T-helper 17 cell (primary cell): ENCODE results near the gene HLA-DOB. TPM values are rescaled to one million over a fixed set of nuclear protein-coding genes. Genes with fewer than 3 reads are reported as not detected.

ENCODE experiments used
- ATAC-seq: fragments of 150-1000 bp; cut with Tn5 transposase; 2 replicates; pipeline ENCODE4 v1.10.0; 2021; ENCODE audit warnings: mild to moderate bottlenecking, moderate library complexity
- DNase-seq, 3 donors: peaks; one replicate each; pipeline versions ENCODE4 v3.0.0 to v3.0.0-alpha.2; 2020 to 2021
- H3K9me3 ChIP-seq: one replicate; pipeline ENCODE4 v1.7.0; 2013; ENCODE audit warnings: low read length, mild to moderate bottlenecking; ENCODE audit not compliant: control insufficient read depth, poor library complexity, severe bottlenecking
- H3K27ac Mint-ChIP-seq: one replicate; pipeline ENCODE4 v1.8.0; 2022; ENCODE audit warnings: mild to moderate bottlenecking, moderate library complexity, mixed read lengths
- H3K27me3 Mint-ChIP-seq: one replicate; pipeline ENCODE4 v1.8.0; 2022; ENCODE audit warnings: mixed read lengths
- H3K36me3 Mint-ChIP-seq: one replicate; pipeline ENCODE4 v1.8.0; 2022; ENCODE audit warnings: low read depth, mixed read lengths
- H3K4me1 Mint-ChIP-seq: one replicate; pipeline ENCODE4 v1.8.0; 2022; ENCODE audit warnings: mild to moderate bottlenecking, mixed read lengths
- H3K4me3 Mint-ChIP-seq: one replicate; pipeline ENCODE4 v1.8.0; 2022; ENCODE audit warnings: mild to moderate bottlenecking, moderate library complexity, mixed read lengths
- total RNA-seq, 4 donors: library from RNA in 2 of 4; stranded (reverse) in 2 of 4; gene quantifications; one replicate each; pipeline ENCODE4 v1.2.3 and lab custom pipeline; 2022 to 2026

HLA-DOB gene
- total RNA-seq, result 1 to 10 TPM; 2.3 to 6.6 TPM
- total RNA-seq (lab: John Stamatoyannopoulos, UW), result 1.2 to 1.7 reads per million in 2 donors

DNA sequence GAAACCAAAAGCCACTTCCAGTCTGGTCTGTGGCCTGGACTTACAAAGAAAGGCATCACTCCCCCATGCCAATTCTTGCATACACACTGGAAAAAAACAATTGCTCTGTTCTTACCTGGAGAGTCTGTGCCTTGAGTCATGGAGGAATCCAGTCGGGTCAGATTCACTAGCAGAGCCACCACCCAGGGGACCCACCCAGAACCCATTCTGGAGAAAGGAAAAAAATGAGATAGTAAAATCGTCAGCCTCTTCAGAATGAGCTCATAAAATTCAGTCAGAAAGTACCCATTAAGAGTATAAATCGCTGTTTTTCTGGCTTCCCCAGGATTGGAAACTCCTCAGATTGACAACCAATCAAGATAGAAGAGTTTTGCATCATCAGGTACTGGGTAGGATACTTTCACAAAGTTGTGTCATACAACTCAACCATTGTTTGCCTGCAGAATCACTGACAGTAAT lies at the start of gene HLA-DOB:
Gene HLA-DOB (minus strand): TSS at position 257 of the 459 bp plus-strand sequence. CDS start 51 bp downstream, at position 206.
- Mint-ChIP-seq H3K27ac (no peak within 1 kb of the TSS), H3K36me3 (no peaks in the 10 kb centered on the region), H3K27me3 (no peaks in the 10 kb centered on the region), H3K4me1 (peaks cover 5% of the 10 kb centered on the region), H3K4me3 (peak within 1 kb of the TSS; percentile 25)
- peak; percentile 83 for ATAC-seq
- no peaks in the 10 kb centered on the region for H3K9me3 ChIP-seq
- no peak for DNase-seq

DNA sequence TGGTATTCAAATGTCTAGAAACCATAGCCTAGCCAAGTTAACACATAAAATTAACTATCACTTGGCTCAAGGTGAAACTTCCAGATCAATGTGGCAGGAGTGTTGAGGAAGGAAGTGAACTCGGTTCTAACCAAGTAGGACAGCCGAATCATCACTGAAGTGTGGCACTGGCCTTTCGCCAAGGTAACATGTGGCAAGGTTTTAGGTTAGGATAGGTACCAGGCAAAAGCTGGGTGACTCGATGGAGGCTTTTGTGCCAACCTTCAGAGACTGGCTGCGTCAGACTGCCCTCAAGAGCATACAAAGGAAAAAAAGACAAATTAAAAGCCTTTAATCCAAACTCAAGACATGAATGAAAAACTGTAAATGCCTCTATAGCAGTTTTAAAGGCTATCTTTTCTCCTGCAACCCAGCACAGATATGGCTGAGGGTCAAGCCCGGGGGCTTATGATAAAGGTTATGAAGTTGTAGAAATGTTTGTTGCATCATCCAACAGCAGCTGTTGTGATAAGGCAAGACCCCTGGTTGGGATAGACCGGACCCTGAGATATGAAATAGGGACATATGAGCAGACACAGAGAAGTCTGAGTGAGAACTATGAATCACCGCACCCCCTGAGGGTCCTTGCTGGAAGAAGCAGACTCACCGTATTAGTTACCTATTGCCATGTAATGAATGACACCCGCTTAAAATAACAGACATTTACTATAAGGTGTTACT lies 49.1 kb upstream of the HLA-DOB start:
- no peak overlapping the region for H3K4me3 Mint-ChIP-seq
- no peaks in the 10 kb centered on the region for H3K9me3 ChIP-seq
- DNase-seq (no peak), ATAC-seq (no peak)
- H3K4me1 Mint-ChIP-seq, result peaks cover 21% of the 10 kb centered on the region
- peak overlapping the region; percentile 68 for H3K27ac Mint-ChIP-seq
- H3K36me3 Mint-ChIP-seq, result peaks cover 2% of the 10 kb centered on the region
- no peaks in the 10 kb centered on the region for H3K27me3 Mint-ChIP-seq

DNA sequence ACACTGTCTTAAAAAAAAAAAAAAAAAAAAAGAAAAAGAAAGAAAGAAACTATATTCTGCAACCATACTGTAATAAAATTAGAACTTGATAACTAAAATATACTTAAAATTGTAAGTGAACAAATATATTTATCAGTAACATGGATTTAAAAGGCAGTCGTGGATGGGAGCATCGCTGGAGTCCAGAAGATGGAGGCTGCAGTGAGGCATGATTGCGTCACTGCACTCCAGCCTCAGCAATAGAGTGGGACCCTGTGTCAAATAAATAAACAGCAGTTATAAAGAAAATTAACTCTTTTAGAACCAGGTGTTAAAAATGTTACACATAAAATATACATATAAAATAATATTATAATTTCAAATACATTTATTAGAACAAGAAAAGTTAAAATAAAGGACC lies 45.9 kb upstream of the HLA-DOB start:
- H3K4me3 Mint-ChIP-seq, result no peak overlapping the region
- H3K36me3 Mint-ChIP-seq, result peaks cover 2% of the 10 kb centered on the region
- no peaks in the 10 kb centered on the region for H3K27me3 Mint-ChIP-seq
- H3K9me3 ChIP-seq, result no peaks in the 10 kb centered on the region
- no peak overlapping the region for H3K27ac Mint-ChIP-seq
- DNase-seq (no peak), ATAC-seq (no peak)
- peaks cover 29% of the 10 kb centered on the region for H3K4me1 Mint-ChIP-seq

DNA sequence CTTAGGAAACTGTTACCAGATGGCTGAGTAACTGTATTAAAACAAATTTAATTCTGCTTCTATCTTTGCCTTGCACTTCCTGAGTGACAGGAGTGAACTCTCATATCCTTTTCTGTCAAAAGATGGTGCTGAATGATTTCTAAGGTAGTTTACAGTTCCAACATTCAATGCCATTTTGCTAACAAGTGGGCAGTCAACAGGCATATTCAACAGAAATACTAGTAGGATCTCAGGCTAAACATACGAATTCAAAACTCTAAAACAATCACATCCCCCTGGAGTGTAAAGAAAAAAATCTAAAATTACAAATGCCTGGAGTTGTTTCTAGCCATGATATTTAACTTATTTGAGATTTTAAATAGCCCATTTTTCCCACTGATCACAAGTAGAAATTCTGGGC lies 43.9 kb upstream of the HLA-DOB start:
- no peak for ATAC-seq
- H3K27me3 Mint-ChIP-seq, result no peaks in the 10 kb centered on the region
- DNase-seq, result no peak
- no peaks in the 10 kb centered on the region for H3K9me3 ChIP-seq
- H3K27ac Mint-ChIP-seq, result peak overlapping the region; percentile 83
- H3K36me3 Mint-ChIP-seq, result peaks cover 9% of the 10 kb centered on the region
- H3K4me1 Mint-ChIP-seq, result peaks cover 35% of the 10 kb centered on the region
- no peak overlapping the region for H3K4me3 Mint-ChIP-seq

DNA sequence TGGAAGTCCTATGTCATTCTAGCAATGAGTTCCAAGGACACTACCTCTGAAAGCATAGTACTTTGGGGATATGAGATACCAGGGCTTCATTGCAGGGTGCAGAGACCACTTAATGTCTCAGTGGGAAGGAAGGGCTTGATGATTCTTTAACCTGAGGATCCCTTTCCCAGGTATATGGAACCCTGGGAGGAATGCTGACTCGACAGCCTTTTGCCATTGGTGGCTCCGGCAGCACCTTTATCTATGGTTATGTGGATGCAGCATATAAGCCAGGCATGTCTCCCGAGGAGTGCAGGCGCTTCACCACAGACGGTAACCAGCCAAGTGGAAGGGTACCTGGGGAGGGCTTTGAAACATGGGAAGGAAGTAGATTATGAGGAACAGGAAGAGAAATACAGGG lies 41.4 kb upstream of the HLA-DOB start:
- DNase-seq, result no peak
- Mint-ChIP-seq H3K27ac (peak overlapping the region; percentile 34), H3K4me1 (peaks cover 43% of the 10 kb centered on the region), H3K36me3 (peaks cover 18% of the 10 kb centered on the region), H3K4me3 (no peak overlapping the region), H3K27me3 (no peaks in the 10 kb centered on the region)
- H3K9me3 ChIP-seq, result no peaks in the 10 kb centered on the region
- no peak for ATAC-seq

DNA sequence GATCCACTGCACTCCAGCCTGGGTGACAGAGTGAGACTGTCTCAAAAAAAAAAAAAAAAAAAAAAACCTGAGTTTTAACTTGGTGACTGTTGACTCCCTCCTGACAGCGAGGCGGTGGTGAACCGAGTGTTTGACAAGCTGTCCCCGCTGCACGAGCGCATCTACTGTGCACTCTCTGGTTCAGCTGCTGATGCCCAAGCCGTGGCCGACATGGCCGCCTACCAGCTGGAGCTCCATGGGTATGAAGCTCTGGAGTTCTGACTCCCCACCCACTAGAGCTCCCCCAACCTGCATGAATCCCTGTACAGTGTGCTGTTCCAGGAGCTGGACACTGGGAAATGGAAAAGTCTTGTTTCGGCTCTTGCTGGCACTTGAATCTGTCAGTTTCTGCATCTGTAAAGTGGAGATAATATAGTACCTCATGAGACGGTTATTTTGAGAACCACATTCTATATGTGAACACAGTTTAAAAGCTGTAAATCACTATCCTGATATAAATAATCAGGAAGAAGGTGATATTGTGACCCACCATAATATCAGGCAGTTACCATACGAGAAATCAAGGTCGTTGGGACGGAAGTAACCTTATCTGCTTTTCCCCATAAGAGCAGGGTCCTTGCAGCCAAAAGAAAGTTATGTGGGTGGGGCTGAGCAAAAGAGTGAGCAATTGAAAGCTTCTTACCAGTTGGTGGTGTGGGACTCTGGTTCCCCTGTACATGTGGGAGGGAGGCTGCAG lies 40.5 kb upstream of the HLA-DOB start:
- Mint-ChIP-seq H3K27me3 (no peaks in the 10 kb centered on the region), H3K36me3 (peaks cover 20% of the 10 kb centered on the region), H3K4me1 (peaks cover 47% of the 10 kb centered on the region), H3K4me3 (no peak overlapping the region), H3K27ac (no peak overlapping the region)
- H3K9me3 ChIP-seq, result no peaks in the 10 kb centered on the region
- DNase-seq (no peak), ATAC-seq (no peak)

DNA sequence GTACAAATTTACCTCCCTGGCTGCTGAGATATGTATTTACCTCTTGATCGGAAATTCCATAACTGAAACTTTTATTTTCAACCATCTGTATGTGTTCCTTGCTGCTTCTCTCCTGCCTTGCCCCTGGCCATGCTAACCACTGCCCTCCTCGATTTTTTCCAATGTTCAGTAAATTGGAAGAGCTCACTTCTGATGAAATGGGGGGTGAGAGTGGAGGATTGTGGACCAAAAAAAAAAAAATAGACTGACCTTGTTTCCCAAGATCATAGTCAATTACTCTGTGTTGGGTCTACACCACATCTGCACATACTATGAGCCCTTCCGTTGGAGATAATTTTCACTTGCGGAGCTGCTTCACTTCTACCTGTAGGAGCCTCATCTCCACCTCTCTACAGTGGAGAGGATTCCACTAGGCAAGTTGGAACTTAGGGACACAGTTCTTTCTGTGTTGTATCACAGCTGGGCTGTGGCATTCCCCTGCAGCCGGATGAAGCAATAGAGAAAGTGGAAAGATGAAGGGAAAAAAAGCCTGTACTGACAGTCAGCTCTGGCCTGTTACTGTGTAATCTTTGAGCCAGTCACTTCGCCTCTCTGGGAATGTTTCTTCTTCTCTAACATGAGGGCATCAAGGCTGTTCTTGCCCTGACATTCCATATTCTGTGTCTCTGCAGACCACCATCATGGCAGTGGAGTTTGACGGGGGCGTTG lies 38.8 kb upstream of the HLA-DOB start:
- Mint-ChIP-seq H3K4me3 (peak overlapping the region; percentile 99), H3K27ac (peak overlapping the region; percentile 100), H3K4me1 (peaks cover 58% of the 10 kb centered on the region), H3K27me3 (no peaks in the 10 kb centered on the region), H3K36me3 (peaks cover 31% of the 10 kb centered on the region)
- ATAC-seq (no peak), DNase-seq (no peak)
- H3K9me3 ChIP-seq, result no peaks in the 10 kb centered on the region

DNA sequence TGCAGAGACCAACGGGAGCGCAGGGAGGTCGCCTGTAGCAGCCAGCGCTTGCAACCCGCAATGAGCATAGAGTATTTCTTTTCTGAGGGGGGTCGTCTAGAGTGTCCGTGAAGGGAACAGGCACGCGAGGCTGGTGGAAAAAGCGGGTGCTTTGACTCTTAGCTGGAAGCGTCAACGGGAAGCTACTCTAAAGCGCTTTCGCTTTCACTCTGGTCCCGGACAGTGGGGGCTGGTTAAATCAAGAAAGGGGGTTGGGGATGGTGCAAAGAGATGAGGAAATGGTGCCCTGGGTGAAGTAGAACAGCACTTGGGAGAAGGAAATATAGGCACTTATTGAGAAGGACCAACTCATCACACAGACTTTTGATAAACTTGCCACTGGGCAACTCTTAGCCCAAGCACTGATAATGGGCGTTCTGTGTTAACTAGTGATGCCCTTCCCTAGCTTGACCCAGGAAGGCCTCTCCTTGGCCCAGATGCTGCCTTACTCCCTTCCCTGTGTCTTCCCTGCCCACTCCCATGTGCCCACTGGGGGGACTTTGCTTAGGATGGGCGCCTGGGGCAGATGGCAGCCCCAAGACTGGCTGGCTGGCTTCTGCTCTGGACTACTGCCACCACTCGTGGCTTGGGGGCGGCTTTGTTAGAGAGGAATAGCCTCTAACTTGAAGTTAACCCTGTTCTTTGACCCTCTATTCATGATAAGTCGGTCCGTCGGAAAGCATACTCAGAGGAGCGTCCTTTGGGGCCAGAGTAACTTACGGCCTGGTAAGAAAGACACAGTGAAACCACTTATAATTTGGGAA lies 37.8 kb upstream of the HLA-DOB start:
- Mint-ChIP-seq H3K36me3 (peaks cover 34% of the 10 kb centered on the region), H3K27ac (peak overlapping the region; percentile 100), H3K4me3 (peak overlapping the region; percentile 99), H3K4me1 (peaks cover 64% of the 10 kb centered on the region), H3K27me3 (no peaks in the 10 kb centered on the region)
- peaks cover 3% of the 10 kb centered on the region for H3K9me3 ChIP-seq
- DNase-seq (peak in 2 of 3 donors; percentile 31 to 36), ATAC-seq (peak; percentile 14)

DNA sequence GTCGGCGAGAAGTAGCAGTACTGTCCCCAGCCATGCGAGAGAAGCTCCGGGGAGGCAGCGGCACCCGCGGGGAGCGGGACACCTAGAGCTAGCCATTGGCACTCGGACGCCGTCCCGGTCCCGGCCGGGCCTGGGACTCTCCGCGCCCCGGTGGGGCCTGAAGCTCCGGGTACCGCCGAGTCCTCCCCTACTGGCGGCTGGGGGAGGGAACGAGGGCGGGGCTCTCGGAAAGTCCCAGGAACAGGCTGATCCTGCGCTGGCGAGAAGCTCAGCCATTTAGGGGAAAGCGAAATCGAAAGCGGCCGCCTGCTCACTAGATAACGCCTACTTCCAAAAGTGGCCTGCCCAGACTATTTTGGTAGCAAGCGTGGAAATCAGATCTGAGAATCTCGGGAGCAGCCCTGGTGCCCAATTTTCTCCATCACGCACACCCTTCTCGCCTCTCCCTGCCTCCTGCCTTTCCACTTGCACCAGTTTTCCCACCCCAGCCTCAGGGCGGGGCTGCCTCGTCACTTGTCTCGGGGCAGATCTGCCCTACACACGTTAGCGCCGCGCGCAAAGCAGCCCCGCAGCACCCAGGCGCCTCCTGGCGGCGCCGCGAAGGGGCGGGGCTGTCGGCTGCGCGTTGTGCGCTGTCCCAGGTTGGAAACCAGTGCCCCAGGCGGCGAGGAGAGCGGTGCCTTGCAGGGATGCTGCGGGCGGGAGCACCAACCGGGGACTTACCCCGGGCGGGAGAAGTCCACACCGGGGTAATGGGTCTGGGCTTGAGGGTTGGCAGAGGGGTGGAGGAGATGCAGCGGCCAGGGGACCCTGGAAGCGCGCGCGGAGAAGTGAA lies 37.0 kb upstream of the HLA-DOB start, which contains the start of the genes PSMB9 and TAP1:
Gene PSMB9 (plus strand): TSS at position 652 of the 835 bp plus-strand sequence. CDS start 38 bp downstream, at position 690.
Gene TAP1 (minus strand): TSS at position 164 of the 835 bp plus-strand sequence. CDS start 68 bp downstream, at position 96.
- peaks cover 34% of the 10 kb centered on the region for H3K36me3 Mint-ChIP-seq
- peaks cover 66% of the 10 kb centered on the region for H3K4me1 Mint-ChIP-seq
- H3K27ac Mint-ChIP-seq, result peak within 1 kb of the TSS; percentile 100
- DNase-seq (peak; percentile 89 to 91 (median 90)), ATAC-seq (peak; percentile 84)
- H3K9me3 ChIP-seq, result peaks cover 3% of the 10 kb centered on the region
- H3K27me3 Mint-ChIP-seq, result no peaks in the 10 kb centered on the region
- H3K4me3 Mint-ChIP-seq, result peak within 1 kb of the TSS; percentile 99

DNA sequence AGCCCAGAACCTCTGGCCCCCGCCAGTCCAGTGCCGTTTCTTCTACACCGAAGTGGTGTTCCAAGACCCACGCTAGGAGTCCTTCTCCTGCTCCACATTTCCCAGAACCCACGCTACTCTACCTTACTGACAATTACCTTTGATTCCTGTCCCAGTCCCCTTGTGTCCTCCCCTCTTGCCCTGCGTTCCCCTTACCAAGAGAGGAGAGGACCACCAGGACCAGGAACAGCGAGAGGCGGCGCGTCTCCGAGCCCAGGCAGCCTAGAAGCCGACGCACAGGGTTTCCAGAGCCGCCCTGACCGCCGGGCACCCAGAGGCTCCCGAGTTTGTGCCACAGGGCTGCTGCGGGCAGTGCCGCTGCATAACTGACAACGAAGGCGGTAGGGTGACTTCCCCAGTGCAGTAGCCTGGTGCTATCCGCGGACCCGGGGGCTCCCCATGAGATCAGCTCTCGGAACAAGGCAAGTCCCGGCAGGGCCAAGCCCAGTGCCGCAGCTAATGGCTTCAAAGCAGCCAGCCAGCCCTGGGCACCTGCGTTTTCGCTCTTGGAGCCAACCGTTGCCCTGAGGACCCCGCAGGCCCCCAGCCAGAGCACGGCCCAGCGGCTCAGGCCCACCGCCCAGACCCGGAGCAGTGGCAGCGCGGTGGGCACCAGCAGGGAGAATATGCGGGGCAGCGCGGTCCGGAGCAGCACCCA lies 36.2 kb upstream of the HLA-DOB start:
- ATAC-seq, result peak; percentile 56
- peaks cover 70% of the 10 kb centered on the region for H3K4me1 Mint-ChIP-seq
- peak; percentile 38 to 67 (median 58) for DNase-seq
- H3K27me3 Mint-ChIP-seq, result no peaks in the 10 kb centered on the region
- peaks cover 3% of the 10 kb centered on the region for H3K9me3 ChIP-seq
- H3K4me3 Mint-ChIP-seq, result peak overlapping the region; percentile 99
- H3K27ac Mint-ChIP-seq, result peak overlapping the region; percentile 100
- H3K36me3 Mint-ChIP-seq, result peaks cover 34% of the 10 kb centered on the region

DNA sequence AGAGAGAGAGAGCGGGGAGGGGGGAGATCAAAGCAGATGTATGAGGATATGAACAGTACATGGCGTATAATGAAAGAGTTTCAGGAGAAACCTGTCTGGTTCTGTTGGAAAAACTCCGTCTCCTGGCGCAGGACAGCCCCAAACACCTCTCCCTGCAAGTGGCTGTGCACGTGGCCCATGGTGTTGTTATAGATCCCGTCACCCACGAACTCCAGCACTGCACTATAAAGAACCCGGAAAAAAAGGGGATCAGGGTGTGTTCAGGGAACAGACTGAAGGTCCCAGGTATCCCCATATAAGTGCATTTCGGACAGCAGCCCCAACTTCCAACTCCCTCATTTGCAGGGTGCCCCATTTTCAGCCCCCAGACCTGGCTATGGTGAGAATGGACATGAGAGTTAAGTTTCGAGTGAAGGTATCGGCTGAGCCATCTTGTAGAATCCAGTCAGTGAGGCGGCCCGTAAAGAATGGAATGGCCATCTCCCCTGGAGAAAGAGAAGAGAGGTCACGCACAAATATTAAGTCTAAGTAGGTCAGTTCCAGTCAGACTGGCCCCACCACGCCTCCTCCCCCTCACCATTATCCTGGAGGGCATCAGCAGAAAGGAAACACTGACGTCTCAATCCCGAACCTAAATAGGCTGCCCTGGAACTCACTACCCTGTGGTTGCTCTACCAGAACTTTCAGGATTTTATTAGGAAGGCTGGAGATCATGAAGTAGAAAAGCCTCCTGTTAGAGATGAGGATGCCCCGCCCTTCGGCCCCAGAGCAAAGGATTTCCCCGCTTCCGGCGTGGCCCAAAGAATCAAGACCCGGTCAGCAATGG lies 35.4 kb upstream of the HLA-DOB start:
- peak overlapping the region; percentile 100 for H3K27ac Mint-ChIP-seq
- DNase-seq, result no peak
- H3K4me1 Mint-ChIP-seq, result peaks cover 70% of the 10 kb centered on the region
- no peaks in the 10 kb centered on the region for H3K27me3 Mint-ChIP-seq
- no peak for ATAC-seq
- peak overlapping the region; percentile 99 for H3K4me3 Mint-ChIP-seq
- peaks cover 41% of the 10 kb centered on the region for H3K36me3 Mint-ChIP-seq
- peaks cover 3% of the 10 kb centered on the region for H3K9me3 ChIP-seq
